ENCODE measurements around the gene A1BG. TPM values are rescaled to one million over a fixed set of nuclear protein-coding genes. Genes with fewer than 3 reads are reported as not detected.

A1BG gene
- total RNA-seq, 2 donors from 2014 or later: 3.6 to 4.7 TPM

DNA sequence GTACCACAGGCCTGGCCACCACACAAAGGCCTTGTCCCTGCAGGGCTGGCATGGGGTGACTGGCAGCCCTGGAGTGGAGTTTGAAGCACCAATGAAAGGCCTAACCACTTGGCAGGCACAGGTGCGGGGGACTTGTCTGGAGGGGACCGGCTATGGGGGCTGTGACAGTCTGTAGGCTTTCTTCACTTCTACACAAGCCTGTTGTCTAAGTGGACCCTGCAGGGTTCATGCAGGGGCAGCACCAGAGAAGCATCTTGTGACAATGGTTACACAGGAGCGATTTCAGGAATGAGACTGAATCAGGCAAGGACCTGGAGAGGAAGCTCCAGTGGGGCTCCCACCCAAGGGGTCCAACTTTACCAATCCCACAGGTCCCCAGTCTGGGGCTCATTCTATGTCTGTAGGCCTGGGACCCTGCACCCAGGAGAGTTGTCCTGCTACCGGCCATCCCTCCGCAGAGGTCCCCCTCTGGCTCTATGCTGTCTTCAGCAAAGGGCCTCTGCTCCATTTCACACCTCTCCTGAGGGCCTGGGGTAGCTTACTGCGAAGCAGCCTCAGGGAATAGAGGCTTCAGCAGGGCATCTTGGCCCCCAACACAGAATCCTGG lies 29.8 kb upstream of the A1BG start:
- Histone ChIP-seq H3K4me1 (peaks cover 9% of the 10 kb centered on the region), H3K36me3 (no peaks in the 10 kb centered on the region), H3K27me3 (no peaks in the 10 kb centered on the region), H3K27ac (no peak overlapping the region), H3K4me3 (no peak overlapping the region), H3K9ac (ENCODE audit: low read depth in 2 of 2, low read length in 2 of 2) (no peak overlapping the region), H3K9me3 (no peaks in the 10 kb centered on the region)
- no peak for DNase-seq
- TF ChIP-seq, protein P1, sequence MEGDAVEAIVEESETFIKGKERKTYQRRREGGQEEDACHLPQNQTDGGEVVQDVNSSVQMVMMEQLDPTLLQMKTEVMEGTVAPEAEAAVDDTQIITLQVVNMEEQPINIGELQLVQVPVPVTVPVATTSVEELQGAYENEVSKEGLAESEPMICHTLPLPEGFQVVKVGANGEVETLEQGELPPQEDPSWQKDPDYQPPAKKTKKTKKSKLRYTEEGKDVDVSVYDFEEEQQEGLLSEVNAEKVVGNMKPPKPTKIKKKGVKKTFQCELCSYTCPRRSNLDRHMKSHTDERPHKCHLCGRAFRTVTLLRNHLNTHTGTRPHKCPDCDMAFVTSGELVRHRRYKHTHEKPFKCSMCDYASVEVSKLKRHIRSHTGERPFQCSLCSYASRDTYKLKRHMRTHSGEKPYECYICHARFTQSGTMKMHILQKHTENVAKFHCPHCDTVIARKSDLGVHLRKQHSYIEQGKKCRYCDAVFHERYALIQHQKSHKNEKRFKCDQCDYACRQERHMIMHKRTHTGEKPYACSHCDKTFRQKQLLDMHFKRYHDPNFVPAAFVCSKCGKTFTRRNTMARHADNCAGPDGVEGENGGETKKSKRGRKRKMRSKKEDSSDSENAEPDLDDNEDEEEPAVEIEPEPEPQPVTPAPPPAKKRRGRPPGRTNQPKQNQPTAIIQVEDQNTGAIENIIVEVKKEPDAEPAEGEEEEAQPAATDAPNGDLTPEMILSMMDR (IDR thresholded peaks at IDR 0.05): no peak
- intact Hi-C loops (cut with DNase I): no loop called here

DNA sequence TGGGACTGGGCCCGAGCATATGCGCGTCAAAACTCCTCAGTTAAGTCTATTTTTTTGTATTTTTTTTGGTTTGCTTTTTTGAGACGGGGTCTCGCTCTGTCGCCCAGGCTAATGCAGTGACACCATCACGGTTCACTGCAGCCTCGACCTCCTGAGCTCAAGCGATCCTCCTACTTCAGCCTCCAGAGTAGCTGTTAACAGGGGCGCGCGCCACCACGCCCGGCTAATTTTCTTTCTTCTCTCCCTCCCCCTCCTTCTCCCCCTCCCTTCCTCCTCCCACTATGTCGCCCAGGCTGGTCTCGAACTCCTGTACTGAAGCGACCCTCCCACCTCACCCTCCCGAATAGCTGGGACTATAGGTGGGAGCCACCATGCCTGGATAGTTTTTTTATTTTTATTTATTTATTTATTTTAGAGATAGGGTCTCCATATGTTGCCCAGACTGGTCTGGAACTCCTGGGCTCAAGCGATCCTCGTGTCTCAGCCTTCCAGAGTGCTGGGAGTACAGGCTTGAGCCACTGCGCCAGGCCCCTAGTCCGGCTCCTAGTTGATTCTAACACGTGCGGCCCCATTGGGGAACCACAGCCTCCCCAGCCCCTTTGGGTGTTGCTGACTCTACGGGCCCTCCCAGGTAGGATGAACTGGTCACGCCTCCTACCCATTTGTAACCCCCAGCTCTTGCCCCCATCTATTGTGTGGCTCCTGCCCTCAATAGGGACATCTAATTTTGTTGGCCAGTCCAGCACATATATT lies 28.3 kb upstream of the A1BG start:
- no peak for DNase-seq
- H3K4me1 ChIP-seq: peaks cover 4% of the 10 kb centered on the region
- H3K36me3 ChIP-seq: no peaks in the 10 kb centered on the region
- H3K27me3 ChIP-seq: no peaks in the 10 kb centered on the region
- H3K27ac ChIP-seq: peak overlapping the region; percentile 88
- H3K9ac ChIP-seq (ENCODE audit: low read depth in 2 of 2, low read length in 2 of 2): peak overlapping the region; percentile 46 to 89
- peak overlapping the region; percentile 80 for H3K4me3 ChIP-seq
- intact Hi-C loops (cut with DNase I): loop anchor here (2.0 kb wide), 1 partner anchor 19 kb away; the partner anchor contains the start of gene ZNF497
- no peaks in the 10 kb centered on the region for H3K9me3 ChIP-seq
- TF ChIP-seq, protein P1 (IDR thresholded peaks at IDR 0.05): no peak

DNA sequence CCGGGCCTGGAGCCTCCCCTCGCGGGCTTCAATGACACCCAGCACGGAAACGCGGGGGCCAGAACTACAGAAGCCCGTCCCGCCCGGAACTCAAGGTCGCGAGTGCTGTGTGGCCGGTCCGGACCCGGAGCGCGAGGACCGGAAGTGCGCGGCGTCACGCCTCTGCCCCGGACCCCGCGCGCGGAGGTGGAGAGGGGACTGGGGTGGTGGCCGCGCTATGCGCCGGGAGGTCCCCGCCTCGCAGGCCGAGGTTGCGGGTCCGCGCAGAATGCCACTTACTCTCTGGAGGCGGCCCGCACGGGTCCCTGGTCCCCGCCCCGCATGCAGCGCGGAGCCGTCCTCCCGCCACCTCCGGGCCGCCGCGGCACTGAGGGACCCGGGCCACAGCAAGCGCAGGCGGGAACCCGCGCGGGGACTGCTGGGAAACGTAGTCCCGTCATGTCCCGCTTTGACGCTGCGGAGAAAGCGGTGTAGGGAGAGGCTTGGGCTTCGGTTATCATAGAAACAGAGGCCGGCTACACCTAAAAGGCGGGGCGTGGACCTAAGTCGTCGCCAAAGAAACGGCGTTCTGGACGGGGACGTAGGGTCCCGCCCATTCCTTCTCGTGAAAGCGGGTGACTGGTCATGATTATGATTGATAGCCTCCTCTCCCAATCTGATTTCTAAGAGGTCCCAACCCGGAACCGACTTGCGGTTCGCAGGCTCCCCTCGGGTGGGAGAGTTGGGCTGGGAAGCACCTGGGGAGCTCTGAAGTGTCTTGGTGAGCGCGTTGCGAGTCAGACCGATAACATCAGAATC lies 27.6 kb upstream of the A1BG start, which contains the start of gene ZNF837:
Gene ZNF837, minus strand, starts transcription at position 369 of the 798 bp plus-strand sequence. CDS start 11,698 bp downstream, outside the sequence.
- H3K36me3 ChIP-seq: no peaks in the 10 kb centered on the region
- no peaks in the 10 kb centered on the region for H3K27me3 ChIP-seq
- peak; percentile 99 for DNase-seq
- TF ChIP-seq, protein P1 (IDR thresholded peaks at IDR 0.05): no peak
- peak within 1 kb of the TSS; percentile 88 for H3K27ac ChIP-seq
- peak within 1 kb of the TSS; percentile 81 to 89 for H3K9ac ChIP-seq (ENCODE audit: low read depth in 2 of 2, low read length in 2 of 2)
- peak within 1 kb of the TSS; percentile 80 for H3K4me3 ChIP-seq
- H3K4me1 ChIP-seq: peaks cover 4% of the 10 kb centered on the region
- H3K9me3 ChIP-seq: no peaks in the 10 kb centered on the region
- intact Hi-C loops (cut with DNase I): loop anchor here (2.0 kb wide), 1 partner anchor 18 kb away; the partner anchor contains the start of gene ZNF497

- Histone ChIP-seq H3K27me3 (no peaks in the 10 kb centered on the region), H3K4me1 (peaks cover 4% of the 10 kb centered on the region), H3K4me3 (peak overlapping the region; percentile 80)
Measured at GRCh38 chr19:58380037-58380661, 26.9 kb upstream of the A1BG start.

More at GRCh38 chr19:58380037-58380661, 26.9 kb upstream of the A1BG start:
- TF ChIP-seq, protein P1 (IDR thresholded peaks at IDR 0.05): no peak
- H3K36me3 ChIP-seq: no peaks in the 10 kb centered on the region
- peak overlapping the region; percentile 81 to 89 for H3K9ac ChIP-seq (ENCODE audit: low read depth in 2 of 2, low read length in 2 of 2)
- intact Hi-C loops (cut with DNase I): loop anchor here (2.0 kb wide), 1 partner anchor 17 kb away; the partner anchor contains the start of gene ZNF497
- no peaks in the 10 kb centered on the region for H3K9me3 ChIP-seq
- no peak for DNase-seq
- H3K27ac ChIP-seq: peak overlapping the region; percentile 88

Measured in colonic mucosa (tissue), 4 donors.